NT2/D1 (cell line): ENCODE measurements around the gene BLM.
A peak's percentile ranks its signal among the peaks of the same experiment; 100 is the strongest.

Experiments
- DNase-seq: peaks from one replicate; pipeline ENCODE4 v3.0.0-alpha.2; 2011; ENCODE audit warnings: low read depth, low spot score
- H3K27me3 ChIP-seq: 2 replicates; pipeline ENCODE4 v1.6.0; 2011; ENCODE audit warnings: mild to moderate bottlenecking; ENCODE audit not compliant: insufficient read length, insufficient read depth
- H3K36me3 ChIP-seq: 2 replicates; pipeline ENCODE4 v1.6.1; 2011; ENCODE audit warnings: mild to moderate bottlenecking, low read length, mixed read lengths; ENCODE audit not compliant: insufficient read depth, insufficient read length
- H3K4me1 ChIP-seq: 2 replicates; pipeline ENCODE4 v1.5.1; 2011; ENCODE audit not compliant: insufficient read depth, insufficient read length
- H3K4me3 ChIP-seq: 2 replicates; pipeline ENCODE4 v1.5.1; 2011; ENCODE audit warnings: low read depth; ENCODE audit not compliant: insufficient read length
- H3K9ac ChIP-seq: 2 replicates; pipeline ENCODE4 v1.6.0; 2011; ENCODE audit warnings: low read depth; ENCODE audit not compliant: insufficient read length
- H3K9me3 ChIP-seq: 2 replicates; pipeline ENCODE4 v1.5.1; 2011; ENCODE audit warnings: mild to moderate bottlenecking, low read length; ENCODE audit not compliant: insufficient read depth
- SUZ12 ChIP-seq: IDR thresholded peaks from 2 replicates; pipeline ENCODE4 v1.6.1; 2011; ENCODE audit not compliant: insufficient read length, insufficient read depth; ENCODE audit errors: extremely low read depth
- YY1 ChIP-seq: IDR thresholded peaks from 2 replicates; pipeline ENCODE4 v1.6.1; 2011; ENCODE audit not compliant: insufficient read length, insufficient read depth
- ZNF274 ChIP-seq: IDR thresholded peaks from 2 replicates; pipeline ENCODE4 v1.6.1; 2011; ENCODE audit warnings: mild to moderate bottlenecking, low read depth, low read length

The BLM gene

DNA sequence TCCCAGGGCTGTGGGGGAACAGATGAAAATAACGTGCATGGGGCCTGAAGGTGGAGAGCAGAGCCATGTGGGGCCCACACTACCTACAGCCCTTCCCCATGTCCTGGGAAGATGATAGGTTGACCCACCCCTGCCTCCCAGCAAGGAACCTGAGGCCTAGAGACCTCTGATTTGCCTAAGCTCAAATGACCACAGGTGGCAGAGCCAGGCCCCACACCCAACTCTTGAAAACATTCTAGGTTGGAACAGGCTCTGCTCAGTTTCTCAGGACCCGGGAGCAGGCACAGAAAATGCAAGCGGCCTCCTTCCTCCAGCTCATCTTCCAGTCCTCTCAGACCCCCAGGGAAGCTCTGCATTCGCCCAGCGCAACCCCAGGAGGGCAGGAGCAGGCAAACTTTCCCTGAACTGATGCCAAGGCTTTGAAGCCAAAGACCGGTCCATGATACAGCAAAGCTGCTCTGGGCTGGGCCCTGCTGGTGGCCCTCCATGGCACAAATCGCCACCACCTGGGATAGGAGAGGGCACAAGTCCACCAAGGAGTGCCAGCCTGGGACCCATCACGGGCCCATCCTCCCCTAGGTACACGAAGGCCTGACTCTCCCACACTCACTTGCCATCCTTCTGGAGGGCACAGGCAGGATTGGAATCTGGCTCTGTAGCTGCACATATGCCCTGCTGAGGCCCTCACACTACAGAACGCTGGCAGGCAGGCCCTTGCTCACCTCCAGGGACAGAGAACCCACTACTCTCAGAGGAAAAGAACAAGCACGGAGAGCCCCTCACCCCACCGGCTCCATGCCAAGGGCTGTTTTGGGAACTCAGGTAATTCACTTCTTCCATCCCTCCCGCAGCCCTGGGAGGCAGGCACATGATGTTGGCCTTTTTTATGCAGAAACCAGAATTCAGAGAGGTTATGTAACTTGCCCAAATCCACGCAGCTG, 100.2 kb downstream of the BLM start:
- Histone ChIP-seq H3K9me3 (no peaks in the 10 kb centered on the region), H3K4me3 (no peak overlapping the region), H3K36me3 (peaks cover 25% of the 10 kb centered on the region), H3K4me1 (peaks cover 32% of the 10 kb centered on the region), H3K9ac (peak overlapping the region; percentile 17), H3K27me3 (peaks cover 10% of the 10 kb centered on the region)
- TF ChIP-seq SUZ12 (no peak), YY1 (no peak), ZNF274 (no peak)
- no peak for DNase-seq

DNA sequence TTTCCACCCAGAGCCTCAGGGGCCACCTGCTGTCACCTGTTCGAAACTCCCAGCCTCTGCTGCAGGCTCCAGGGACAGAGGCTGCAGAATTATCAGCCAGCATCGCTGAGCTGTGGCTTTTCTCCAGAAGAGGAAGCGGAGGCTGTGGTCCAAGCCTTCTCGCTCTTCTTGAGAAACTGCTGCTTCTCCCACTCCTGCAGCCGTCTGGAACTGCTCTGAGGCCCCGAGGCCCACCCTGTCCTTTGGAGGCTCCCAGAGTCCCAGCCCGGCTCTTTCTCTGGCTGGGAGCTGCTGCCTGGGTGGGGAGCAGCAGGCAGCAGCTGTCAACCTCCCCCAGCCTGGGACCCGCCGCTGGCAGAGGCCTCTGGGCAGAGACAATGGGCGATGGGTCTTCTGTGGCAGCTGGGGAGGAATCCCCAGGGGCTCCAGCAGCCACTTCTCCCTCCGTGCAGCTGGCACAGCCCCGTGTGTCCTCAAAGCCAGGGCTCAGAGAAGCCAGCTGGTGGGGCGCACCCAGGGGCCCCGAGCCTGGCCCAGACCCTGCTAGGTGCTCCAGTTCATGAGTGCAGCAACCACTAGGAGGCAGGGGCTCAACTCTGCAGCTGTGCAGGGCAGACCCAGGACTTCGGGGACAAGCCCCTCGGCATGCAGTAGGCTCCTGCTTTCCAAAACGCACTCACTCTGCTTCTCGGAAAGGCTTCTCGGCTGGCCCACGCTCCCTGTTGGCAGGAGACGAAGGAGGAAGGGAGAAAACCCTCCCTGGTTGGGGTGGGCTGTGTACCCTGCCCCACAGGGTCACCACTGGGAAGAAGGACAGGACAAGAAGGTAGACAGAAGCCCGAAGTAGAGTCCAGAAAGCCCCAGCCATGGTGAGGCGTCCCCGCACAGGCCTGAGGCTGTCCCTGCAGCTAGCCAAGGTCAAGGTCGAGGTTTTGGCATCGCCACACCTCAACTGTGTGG, 101.4 kb downstream of the BLM start:
- H3K36me3 ChIP-seq = peaks cover 17% of the 10 kb centered on the region
- TF ChIP-seq SUZ12 = no peak
- no peak for TF ChIP-seq ZNF274
- peaks cover 14% of the 10 kb centered on the region for H3K27me3 ChIP-seq
- no peak overlapping the region for H3K4me3 ChIP-seq
- H3K9ac ChIP-seq = no peak overlapping the region
- no peaks in the 10 kb centered on the region for H3K9me3 ChIP-seq
- peaks cover 33% of the 10 kb centered on the region for H3K4me1 ChIP-seq
- no peak for DNase-seq

DNA sequence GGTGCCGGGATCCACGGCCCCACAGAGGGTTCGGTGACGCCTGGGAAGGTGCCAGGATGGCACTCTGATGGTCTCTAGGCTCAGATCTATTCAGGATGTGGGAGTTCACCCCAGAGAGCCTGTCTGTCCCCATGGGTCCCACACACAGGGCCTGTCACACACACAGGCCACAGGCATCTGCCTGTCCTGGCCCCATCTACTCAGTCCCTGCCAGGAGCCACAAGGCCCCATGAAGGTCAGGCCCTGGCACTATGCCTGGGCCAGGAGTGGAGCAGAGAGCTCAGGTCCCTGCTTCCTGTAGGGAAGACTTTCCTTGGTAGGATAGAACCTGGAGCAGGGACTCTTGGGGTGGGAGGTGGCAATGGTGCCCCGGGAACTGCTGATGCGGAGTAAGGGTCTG, 102.2 kb downstream of the BLM start:
- Histone ChIP-seq H3K36me3 (peaks cover 12% of the 10 kb centered on the region), H3K9me3 (no peaks in the 10 kb centered on the region), H3K4me3 (no peak overlapping the region), H3K4me1 (peaks cover 30% of the 10 kb centered on the region), H3K27me3 (peaks cover 14% of the 10 kb centered on the region), H3K9ac (no peak overlapping the region)
- TF ChIP-seq YY1 (no peak), ZNF274 (no peak), SUZ12 (no peak)
- no peak for DNase-seq

DNA sequence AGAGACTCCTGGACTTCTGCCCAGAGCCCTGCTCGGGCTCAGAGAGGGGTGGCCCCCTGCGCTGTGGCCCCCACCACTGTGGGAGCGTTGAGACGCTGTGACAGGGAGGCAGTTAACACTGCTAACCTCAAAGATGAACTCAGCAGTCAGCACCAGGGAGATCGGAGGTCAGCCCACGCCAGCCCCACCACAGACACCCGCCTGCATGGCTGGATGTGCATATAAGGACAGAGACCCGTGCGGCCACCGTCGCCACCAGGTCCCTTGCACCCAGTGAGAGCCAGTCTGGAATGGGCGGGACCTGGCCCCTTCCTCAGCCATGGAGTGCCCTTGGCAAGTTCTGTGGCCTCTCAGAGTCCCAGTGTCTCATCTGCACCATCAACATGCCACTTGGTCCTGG, 102.7 kb downstream of the BLM start:
- Histone ChIP-seq H3K4me3 (no peak overlapping the region), H3K27me3 (peaks cover 14% of the 10 kb centered on the region), H3K4me1 (peaks cover 28% of the 10 kb centered on the region), H3K9me3 (no peaks in the 10 kb centered on the region), H3K9ac (no peak overlapping the region), H3K36me3 (peaks cover 9% of the 10 kb centered on the region)
- DNase-seq = no peak
- no peak for TF ChIP-seq YY1

DNA sequence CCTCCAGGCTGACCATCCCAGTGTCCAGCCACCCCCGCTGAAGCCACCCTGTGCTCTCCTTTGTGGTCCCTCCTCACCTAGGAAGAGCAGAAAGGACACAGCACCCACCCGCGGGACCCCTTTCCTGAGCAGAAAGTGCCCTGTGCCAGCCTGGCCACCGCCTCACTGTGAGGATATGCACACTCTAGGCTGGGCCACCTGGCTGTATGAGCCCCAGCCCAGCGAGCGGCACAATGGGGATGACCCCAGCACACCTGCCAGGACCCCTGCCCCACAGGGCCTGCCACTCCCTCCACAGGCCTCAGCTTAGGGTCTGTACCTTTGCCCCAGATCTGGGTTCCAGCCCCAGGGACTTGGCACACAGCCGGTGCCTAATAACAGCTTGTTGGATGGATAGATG, 103.3 kb downstream of the BLM start:
- no peak overlapping the region for H3K4me3 ChIP-seq
- H3K9ac ChIP-seq = no peak overlapping the region
- H3K27me3 ChIP-seq = peaks cover 14% of the 10 kb centered on the region
- H3K36me3 ChIP-seq = peaks cover 4% of the 10 kb centered on the region
- TF ChIP-seq SUZ12 (no peak), YY1 (no peak), ZNF274 (no peak)
- no peak for DNase-seq
- peaks cover 5% of the 10 kb centered on the region; the same call in 1 of the 2 replicates for H3K9me3 ChIP-seq
- H3K4me1 ChIP-seq = peaks cover 28% of the 10 kb centered on the region

DNA sequence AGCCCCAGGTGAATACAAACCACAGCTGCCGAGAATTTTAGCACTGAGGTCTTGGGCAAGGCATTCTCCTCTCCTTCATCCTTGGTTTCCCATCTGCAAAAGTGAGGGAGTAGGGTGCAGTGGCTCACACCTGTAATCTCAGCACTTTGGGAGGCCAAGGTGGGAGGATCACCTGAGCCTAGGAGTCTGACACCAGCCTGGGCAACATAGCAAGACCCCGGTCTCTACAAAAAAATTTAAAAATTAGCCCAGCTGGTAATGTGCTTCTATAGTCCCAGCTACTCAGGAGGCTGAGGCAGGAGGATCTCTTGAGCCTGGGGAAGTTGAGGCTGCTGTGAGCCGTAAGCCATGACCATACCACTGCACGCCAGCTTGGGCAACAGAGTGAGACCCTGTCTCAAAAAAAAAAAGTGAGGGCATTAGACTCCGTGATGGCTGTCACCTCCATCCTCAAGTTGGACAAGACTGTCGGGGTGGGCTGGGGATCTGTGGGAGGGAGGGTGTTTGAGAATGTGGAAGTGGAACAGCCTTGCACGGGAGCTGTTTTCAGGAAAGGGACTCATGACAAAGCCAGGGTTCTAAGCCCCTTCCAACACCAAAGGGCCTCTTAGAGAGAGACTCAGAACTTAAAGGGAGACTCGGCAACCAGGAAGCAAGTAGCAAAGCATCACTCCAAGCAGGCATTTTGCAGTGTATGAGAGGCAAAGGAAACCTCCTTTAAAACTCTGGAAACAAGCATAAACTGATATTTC, 105.2 kb downstream of the BLM start:
- no peak overlapping the region for H3K4me3 ChIP-seq
- H3K4me1 ChIP-seq = peaks cover 17% of the 10 kb centered on the region
- H3K36me3 ChIP-seq = no peaks in the 10 kb centered on the region
- TF ChIP-seq SUZ12 (no peak), YY1 (no peak), ZNF274 (no peak)
- no peak for DNase-seq
- no peak overlapping the region for H3K9ac ChIP-seq
- peaks cover 11% of the 10 kb centered on the region; the same call in 1 of the 2 replicates for H3K9me3 ChIP-seq
- peaks cover 17% of the 10 kb centered on the region for H3K27me3 ChIP-seq
